ENCODE measurements around the gene PTHLH.

PTHLH gene

DNA sequence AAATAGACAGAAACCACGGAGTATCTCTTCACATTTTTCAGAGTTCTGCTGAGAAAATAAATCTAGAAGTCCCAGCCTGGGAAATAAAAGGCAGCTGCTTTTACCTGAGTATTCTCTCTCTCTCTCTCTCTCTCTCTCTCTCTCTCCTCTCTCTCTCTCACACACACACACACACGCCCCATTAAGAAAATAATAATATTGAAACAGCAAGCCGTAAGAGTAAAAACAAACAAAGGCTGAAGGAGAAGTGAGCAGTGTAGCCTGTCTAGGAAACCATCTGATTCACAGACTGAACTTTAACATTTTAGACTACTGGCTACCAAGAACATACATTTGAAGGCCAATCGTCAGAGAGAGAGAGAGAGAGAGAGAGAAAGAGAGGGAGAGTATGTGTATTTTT, 8.4 kb downstream of the PTHLH start:
- no peak for DNase-seq (ENCODE audit: low read depth)

DNA sequence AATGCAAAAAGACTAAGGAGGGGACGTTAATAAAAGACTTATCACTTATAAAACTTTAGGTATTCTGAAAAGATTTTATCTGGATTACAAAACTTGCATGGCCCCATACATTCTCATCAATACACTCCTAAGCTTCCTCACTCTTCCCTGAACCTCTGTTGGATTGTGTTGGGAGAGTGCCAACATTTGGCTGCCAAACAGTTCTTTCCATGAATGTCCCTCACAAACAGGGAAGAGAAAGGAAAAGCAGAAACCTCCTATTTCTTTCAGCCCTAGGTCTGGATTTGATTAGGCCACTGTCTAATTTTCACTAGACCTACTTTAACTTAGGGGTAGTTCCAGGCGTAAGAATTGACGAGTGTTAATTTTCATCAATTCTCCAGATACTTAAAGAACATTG, 11.7 kb downstream of the PTHLH start:
- TF ChIP-seq, protein P1, sequence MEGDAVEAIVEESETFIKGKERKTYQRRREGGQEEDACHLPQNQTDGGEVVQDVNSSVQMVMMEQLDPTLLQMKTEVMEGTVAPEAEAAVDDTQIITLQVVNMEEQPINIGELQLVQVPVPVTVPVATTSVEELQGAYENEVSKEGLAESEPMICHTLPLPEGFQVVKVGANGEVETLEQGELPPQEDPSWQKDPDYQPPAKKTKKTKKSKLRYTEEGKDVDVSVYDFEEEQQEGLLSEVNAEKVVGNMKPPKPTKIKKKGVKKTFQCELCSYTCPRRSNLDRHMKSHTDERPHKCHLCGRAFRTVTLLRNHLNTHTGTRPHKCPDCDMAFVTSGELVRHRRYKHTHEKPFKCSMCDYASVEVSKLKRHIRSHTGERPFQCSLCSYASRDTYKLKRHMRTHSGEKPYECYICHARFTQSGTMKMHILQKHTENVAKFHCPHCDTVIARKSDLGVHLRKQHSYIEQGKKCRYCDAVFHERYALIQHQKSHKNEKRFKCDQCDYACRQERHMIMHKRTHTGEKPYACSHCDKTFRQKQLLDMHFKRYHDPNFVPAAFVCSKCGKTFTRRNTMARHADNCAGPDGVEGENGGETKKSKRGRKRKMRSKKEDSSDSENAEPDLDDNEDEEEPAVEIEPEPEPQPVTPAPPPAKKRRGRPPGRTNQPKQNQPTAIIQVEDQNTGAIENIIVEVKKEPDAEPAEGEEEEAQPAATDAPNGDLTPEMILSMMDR (conservative IDR thresholded peaks at IDR 0.05; ENCODE audit: low read depth, low read length) = no peak
- DNase-seq (ENCODE audit: low read depth) = no peak
- no peak overlapping the region for H3K4me3 ChIP-seq (ENCODE audit: low read length)

More for the DNA sequence above, 8.4 kb downstream of the PTHLH start:
- TF ChIP-seq, protein P1 (conservative IDR thresholded peaks at IDR 0.05; ENCODE audit: low read depth, low read length) = no peak
- H3K4me3 ChIP-seq (ENCODE audit: low read length) = no peak overlapping the region

DNA sequence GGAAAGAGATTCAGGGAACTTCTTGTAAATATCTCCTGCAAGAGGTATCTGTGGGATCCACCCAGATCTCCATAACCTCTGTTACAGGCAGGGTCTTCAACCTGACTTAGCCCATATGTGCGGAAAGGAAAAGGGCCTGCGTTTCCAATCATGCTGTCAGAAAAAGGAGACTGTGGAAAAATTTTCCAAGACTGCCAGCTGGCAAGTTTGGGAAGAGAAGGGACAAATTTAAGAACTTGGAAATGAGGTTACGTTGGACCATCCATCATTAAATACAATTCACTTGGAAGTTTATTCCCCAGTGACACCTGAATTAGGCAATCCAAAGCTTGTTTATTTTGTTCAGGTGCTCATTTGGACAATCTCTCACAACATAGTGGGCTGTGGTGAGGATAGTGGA, 13.9 kb downstream of the PTHLH start:
- TF ChIP-seq, protein P1 (conservative IDR thresholded peaks at IDR 0.05; ENCODE audit: low read depth, low read length) = no peak
- H3K4me3 ChIP-seq (ENCODE audit: low read length) = no peak overlapping the region
- DNase-seq (ENCODE audit: low read depth) = no peak

DNA sequence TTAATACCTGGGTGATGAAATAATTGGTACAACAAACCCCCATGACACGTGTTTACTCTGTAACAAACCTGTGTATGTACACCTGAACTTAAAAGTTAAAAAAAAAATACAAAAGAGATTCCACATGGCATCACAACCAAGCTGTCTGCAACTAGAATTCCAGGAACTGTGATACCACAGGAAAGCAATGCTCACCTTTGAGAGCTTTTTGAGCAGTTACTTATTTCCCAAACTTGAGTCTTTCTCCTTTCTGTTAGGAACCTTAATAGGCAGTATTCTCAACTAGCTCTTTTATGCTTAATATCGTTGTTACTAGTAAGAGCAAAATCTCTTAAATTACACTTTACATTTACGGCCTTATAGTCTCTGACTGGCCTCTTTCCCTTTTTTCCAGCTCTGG, 15.2 kb downstream of the PTHLH start:
- TF ChIP-seq, protein P1 (conservative IDR thresholded peaks at IDR 0.05; ENCODE audit: low read depth, low read length) = no peak
- no peak for DNase-seq (ENCODE audit: low read depth)
- no peak overlapping the region for H3K4me3 ChIP-seq (ENCODE audit: low read length)

DNA sequence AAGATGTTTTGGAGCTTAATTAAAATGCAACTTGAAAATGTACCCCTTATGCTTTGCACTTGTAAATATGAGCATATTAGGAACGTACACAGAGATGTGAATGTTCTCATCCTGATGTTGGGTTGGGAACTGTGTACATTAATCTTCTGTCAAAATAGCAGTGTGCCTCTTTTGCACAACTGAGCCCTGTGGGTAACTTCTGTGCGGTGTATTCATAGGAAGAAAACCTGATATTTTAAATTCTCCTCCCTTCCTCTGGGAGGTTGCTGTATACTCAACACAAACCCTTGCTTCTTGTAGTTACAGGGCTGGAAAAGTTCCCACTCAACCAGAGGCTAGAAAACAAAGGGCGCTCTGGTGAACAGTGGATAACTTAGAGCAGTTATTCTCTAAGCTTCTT, 18.7 kb downstream of the PTHLH start:
- no peak for DNase-seq (ENCODE audit: low read depth)
- no peak overlapping the region for H3K4me3 ChIP-seq (ENCODE audit: low read length)
- TF ChIP-seq, protein P1 (conservative IDR thresholded peaks at IDR 0.05; ENCODE audit: low read depth, low read length) = no peak

DNA sequence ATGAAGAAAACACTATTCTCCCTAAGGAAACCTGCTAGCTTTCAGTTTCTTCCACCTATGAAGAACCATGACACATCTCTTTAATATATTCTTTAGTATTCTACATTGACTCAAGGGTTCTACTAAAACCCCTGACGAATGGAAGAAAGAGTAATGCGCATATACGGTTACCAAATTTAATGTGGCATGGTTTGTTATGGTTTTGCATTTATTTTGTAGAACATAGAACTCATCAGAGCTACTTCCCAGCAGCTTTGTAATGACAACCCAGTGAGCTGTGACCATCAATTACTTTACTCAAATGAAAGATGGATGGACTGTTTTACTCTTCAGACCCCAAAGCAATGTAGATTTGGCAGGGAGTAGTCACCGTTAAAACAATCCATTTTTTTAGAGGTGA, 19.2 kb downstream of the PTHLH start:
- no peak for DNase-seq (ENCODE audit: low read depth)
- TF ChIP-seq, protein P1 (conservative IDR thresholded peaks at IDR 0.05; ENCODE audit: low read depth, low read length) = no peak
- no peak overlapping the region for H3K4me3 ChIP-seq (ENCODE audit: low read length)

DNA sequence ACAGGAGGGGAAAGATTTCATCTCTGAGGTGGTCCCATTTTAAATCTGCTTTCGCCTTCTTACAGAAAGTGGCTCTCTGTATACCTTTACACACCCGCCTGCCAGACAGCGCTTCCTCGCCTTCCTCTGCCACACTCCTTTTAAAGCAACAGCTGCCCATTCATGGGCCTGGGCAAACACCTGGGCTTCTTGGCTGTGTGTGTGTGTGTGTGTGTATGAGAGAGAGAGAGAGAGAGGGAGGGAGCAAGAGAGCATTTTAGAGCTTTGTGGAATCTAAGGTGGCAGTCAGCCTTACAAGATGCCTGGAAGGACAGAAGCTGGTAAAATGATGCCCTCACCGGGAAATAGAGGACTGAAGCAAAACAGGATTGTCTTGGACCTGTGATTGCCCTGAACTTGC, 20.0 kb downstream of the PTHLH start:
- DNase-seq (ENCODE audit: low read depth) = no peak
- TF ChIP-seq, protein P1 (conservative IDR thresholded peaks at IDR 0.05; ENCODE audit: low read depth, low read length) = no peak
- H3K4me3 ChIP-seq (ENCODE audit: low read length) = no peak overlapping the region
